HFFc6 (cell line): ENCODE measurements around the gene FAM241A. TPM values are rescaled to one million over a fixed set of nuclear protein-coding genes. Genes with fewer than 3 reads are reported as not detected.
A peak's percentile ranks its signal among the peaks of the same experiment; 100 is the strongest.

Source experiments
- DNase-seq: peaks from one replicate; pipeline ENCODE4 v3.0.0-alpha.2; 2018
- H3K27ac Mint-ChIP-seq: 2 replicates; pipeline ENCODE4 v1.8.0; 2020; ENCODE audit warnings: mild to moderate bottlenecking, mixed read lengths
- H3K27me3 Mint-ChIP-seq: 2 replicates; pipeline ENCODE4 v1.8.0; 2021; ENCODE audit warnings: mild to moderate bottlenecking, moderate library complexity, mixed read lengths; ENCODE audit not compliant: insufficient read depth
- H3K36me3 Mint-ChIP-seq: 2 replicates; pipeline ENCODE4 v1.8.0; 2021; ENCODE audit warnings: low read depth, mixed read lengths
- H3K4me1 Mint-ChIP-seq: 2 replicates; pipeline ENCODE4 v1.8.0; 2020; ENCODE audit warnings: low read depth, mixed read lengths
- H3K4me3 Mint-ChIP-seq: 2 replicates; pipeline ENCODE4 v1.8.0; 2020; ENCODE audit warnings: mild to moderate bottlenecking, moderate library complexity, mixed read lengths
- H3K9me3 Mint-ChIP-seq: 2 replicates; pipeline ENCODE4 v1.8.0; 2020; ENCODE audit warnings: mild to moderate bottlenecking, mixed read lengths
- CTCF ChIP-seq: fragments of 200-600 bp; sonication (generic); IDR thresholded peaks from 2 replicates; pipeline ENCODE4 v1.5.0; 2021; ENCODE audit warnings: antibody characterized with exemption, mild to moderate bottlenecking
- total RNA-seq, 6 experiments: library from RNA; stranded (reverse); fragmentation: NEBNext Ultra II Directional; extraction: Animal tissue kit (Norgen Biotek cat#: 25700); gene quantifications; 2 replicates in 1 of 6; 3 replicates in 5 of 6; pipeline ENCODE4 v1.2.3, GENCODE V29; 2021

The FAM241A gene
- total RNA-seq, 6 experiments from 2014 or later, result 0.50 to 0.78 (median 0.57) TPM

- no peaks in the 10 kb centered on the region for H3K9me3 Mint-ChIP-seq
- no peak for DNase-seq
- H3K4me1 Mint-ChIP-seq, result peaks cover 26% of the 10 kb centered on the region
- H3K27me3 Mint-ChIP-seq, result no peaks in the 10 kb centered on the region; the same call in 1 of the 2 replicates
- no peaks in the 10 kb centered on the region for H3K36me3 Mint-ChIP-seq
- peak overlapping the region; percentile 56 for H3K27ac Mint-ChIP-seq
- TF ChIP-seq CTCF, result no peak
- H3K4me3 Mint-ChIP-seq, result peak overlapping the region; percentile 56
Measured at GRCh38 chr4:112127048-112127637, 18.1 kb upstream of the FAM241A start.

GRCh38 chr4:112127803-112128202 is 17.5 kb upstream of the FAM241A start:
- no peak for TF ChIP-seq CTCF
- peak overlapping the region; percentile 56 for H3K27ac Mint-ChIP-seq
- peak overlapping the region; percentile 56 for H3K4me3 Mint-ChIP-seq
- peak; percentile 26 for DNase-seq
- peaks cover 26% of the 10 kb centered on the region for H3K4me1 Mint-ChIP-seq
- H3K27me3 Mint-ChIP-seq, result no peaks in the 10 kb centered on the region; the same call in none of the 2 replicates
- no peaks in the 10 kb centered on the region for H3K9me3 Mint-ChIP-seq
- no peaks in the 10 kb centered on the region for H3K36me3 Mint-ChIP-seq

- DNase-seq, result no peak
- Mint-ChIP-seq H3K27me3 (no peaks in the 10 kb centered on the region; the same call in none of the 2 replicates), H3K36me3 (no peaks in the 10 kb centered on the region), H3K4me1 (peaks cover 26% of the 10 kb centered on the region), H3K4me3 (no peak overlapping the region), H3K9me3 (no peaks in the 10 kb centered on the region), H3K27ac (no peak overlapping the region; the same call in 1 of the 2 replicates)
- TF ChIP-seq CTCF, result no peak
Measured at GRCh38 chr4:112128452-112128851, 16.8 kb upstream of the FAM241A start.

- Mint-ChIP-seq H3K4me3 (no peak overlapping the region), H3K36me3 (no peaks in the 10 kb centered on the region), H3K9me3 (no peaks in the 10 kb centered on the region), H3K27me3 (no peaks in the 10 kb centered on the region; the same call in none of the 2 replicates), H3K27ac (no peak overlapping the region), H3K4me1 (peaks cover 19% of the 10 kb centered on the region)
- no peak for DNase-seq
- no peak for TF ChIP-seq CTCF
Measured at GRCh38 chr4:112130906-112131305, 14.3 kb upstream of the FAM241A start.

- TF ChIP-seq CTCF, result no peak
- H3K4me3 Mint-ChIP-seq, result no peak overlapping the region
- peaks cover 8% of the 10 kb centered on the region for H3K27me3 Mint-ChIP-seq
- H3K36me3 Mint-ChIP-seq, result no peaks in the 10 kb centered on the region
- H3K4me1 Mint-ChIP-seq, result no peaks in the 10 kb centered on the region
- DNase-seq, result no peak
- H3K27ac Mint-ChIP-seq, result no peak overlapping the region
- no peaks in the 10 kb centered on the region for H3K9me3 Mint-ChIP-seq
Measured at GRCh38 chr4:112136551-112136950, 8.7 kb upstream of the FAM241A start.
